Right lobe of liver (tissue), 4 donors: ENCODE data around the gene NME2.

Experiments used
- CTCF ChIP-seq, 4 donors: fragments of 200-600 bp in 3 of 4; fragments of 450-650 bp in 1 of 4; IDR thresholded peaks; one replicate each; pipeline versions ENCODE4 v1.5.1 to v1.8.0; 2016 to 2022; ENCODE audit warnings: antibody characterized with exemption in 4 of 4, mild to moderate bottlenecking in 2 of 4
- POLR2A ChIP-seq: fragments of 450-650 bp; IDR thresholded peaks from one replicate; pipeline ENCODE4 v1.6.1; 2017; ENCODE audit warnings: antibody characterized with exemption, mild to moderate bottlenecking
- donor health status: DM: no; HTN: no; CAD: no.
- donor health status: DM: no; HTN: no; CAD: no.
- donor health status: DM: no; HTN: yes; CAD: no.

- TF ChIP-seq CTCF (IDR thresholded peaks at IDR 0.05) (no peak), POLR2A (no peak)
These were observed 37.6 kb downstream of the NME2 start for GRCh38 chr17:51203838-51204237.
